KG1 (cell line): ENCODE results near the gene ELMO1.

ENCODE experiments used
- DNase-seq: peaks from one replicate; lab custom pipeline; 2025; lab: John Stamatoyannopoulos, UW

Gene ELMO1

DNA sequence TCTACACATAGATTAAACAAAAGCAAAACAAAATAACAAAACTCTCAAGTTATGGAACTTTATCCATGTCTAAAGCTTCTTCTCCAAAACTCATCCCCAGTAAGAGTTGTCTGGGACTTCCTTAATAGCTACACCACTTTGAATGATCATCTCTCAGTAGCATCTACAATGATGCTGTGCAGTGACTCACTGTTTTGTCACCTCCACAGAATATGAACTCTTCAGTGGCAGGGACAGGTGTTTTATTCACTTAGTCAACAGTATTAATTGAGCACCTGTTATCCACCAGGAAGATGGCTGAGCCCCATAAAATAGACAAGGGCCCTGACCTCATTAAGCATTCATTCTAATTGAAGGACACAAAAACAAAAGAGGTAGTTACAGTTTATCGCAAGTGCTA, 350.7 kb downstream of the ELMO1 start:
- no peak for DNase-seq

DNA sequence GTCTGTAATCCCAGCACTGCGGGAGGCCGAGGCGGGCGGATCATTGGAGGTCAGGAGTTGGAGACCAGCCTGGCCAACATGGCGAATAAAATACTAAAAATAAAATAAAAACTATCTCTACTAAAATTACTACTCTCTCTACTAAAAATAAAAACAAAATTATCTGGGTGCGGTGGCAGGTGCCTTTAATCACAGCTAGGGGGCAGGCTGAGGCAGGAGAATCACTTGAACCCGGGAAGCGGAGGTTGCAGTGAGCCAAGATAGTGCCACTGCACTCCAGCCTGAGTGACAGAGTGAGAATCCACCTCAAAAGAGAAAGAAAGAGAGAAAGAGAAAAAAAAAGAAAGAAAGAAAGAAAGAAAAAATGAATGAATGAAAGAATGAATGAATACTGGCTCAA, 351.4 kb downstream of the ELMO1 start:
- DNase-seq: no peak

DNA sequence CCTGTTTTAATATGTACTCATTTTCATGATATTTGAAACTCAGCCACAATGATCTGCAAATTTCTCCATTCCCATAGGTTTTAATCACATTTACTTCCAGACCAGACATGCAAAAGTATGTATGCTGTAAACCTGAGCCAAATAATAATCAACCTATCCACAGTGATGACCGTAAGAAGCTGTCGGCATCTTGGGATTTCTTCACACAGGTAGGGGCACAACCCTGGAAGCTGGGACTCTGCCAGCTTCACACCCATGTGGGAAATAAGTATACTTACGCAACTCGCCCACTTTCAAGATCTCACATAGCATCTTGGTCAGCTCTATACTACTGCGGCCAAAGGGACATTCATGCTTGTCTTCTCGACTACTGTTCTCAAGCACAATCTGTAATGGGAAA, 352.3 kb downstream of the ELMO1 start:
- no peak for DNase-seq

DNA sequence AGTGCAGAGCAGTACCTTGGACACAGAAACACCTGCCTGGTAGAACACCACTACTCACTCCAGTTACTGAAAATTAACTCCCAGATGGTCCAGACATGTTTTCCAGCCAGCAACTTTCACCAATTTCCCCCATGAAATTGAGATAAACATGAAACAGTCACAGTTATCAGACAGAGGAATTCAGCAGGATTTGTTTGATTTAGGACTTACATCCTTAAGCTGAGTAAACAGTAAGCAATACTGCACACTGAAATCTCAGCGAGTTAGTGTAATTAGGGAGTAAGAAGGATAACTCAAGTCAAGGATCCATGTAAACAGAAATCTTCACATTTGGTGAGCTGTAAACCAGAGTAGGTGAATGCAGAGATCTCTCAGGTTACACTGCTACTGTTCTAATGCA, 353.5 kb downstream of the ELMO1 start:
- no peak for DNase-seq

DNA sequence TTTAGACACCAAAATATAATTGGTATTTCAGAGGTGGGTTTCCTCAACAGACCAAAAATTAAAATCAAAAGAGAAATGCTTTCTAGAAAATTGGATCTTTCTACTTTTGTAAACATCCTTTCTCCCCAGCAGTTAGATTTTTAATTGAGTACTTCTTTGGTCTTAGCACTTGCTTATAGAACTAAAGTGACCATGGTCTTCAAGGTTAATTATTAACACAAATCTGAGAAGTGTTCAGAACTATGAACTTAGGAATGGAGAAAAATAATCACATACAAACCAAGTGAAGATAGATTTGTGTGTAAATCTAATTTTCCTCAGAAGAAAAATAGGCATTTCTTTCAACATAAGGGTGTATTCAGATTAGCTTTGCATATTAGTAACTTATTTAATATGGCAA, 355.4 kb downstream of the ELMO1 start:
- DNase-seq: no peak

DNA sequence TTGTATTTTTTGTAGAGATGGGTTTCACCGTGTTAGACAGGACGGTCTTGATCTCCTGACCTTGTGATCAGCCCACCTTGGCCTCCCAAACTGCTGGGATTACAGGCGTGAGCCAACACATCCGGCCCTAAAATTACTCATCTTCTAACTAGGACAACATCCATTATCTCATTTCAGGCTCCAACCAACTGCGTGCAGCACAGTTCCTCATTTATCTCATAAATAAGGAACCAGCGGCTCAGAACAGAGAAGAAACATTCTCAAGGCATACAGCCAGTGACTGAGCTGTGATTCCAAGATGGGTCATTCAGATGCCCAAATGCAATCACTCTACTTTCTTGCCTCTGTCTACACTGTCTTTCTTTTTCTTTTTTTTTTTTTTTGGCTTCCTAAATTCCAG, 356.1 kb downstream of the ELMO1 start:
- DNase-seq: no peak

DNA sequence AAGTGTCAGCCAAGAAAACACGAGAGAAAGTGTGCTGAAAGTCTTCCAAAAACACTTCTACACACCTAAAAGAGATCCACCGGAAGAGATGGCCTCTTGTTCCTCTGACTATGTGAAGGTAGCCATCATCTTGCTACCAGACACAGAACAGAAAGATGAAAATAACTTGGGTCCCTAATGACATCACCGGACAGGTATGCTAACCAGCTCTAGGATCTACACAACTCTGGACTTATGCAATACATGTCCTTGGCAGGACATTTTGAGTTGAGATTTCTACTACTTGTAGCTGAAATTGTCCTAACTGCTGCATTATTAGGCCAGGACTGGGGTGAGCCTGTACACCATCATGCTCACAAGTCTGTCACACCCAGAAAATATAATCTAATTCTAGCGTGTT, 358.7 kb downstream of the ELMO1 start:
- DNase-seq: no peak

DNA sequence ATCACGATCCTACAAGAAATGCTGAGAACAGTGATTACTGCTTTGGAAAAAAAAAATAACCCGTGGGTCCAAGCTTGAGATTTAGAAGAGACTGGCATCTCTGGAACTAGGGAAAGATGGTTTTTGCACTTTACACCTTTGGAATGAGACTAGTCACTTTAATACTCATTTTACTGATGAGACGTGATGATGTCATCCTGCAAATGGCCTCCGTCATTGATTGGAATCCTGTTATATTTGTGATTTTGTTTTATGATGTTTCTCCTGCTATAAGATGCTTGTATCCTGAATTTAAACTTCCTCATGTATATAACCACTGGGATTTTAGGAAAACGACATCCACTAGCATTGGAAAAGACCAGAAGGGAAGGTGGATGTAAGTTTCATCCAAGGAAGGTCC, 363.1 kb downstream of the ELMO1 start:
- DNase-seq: no peak

DNA sequence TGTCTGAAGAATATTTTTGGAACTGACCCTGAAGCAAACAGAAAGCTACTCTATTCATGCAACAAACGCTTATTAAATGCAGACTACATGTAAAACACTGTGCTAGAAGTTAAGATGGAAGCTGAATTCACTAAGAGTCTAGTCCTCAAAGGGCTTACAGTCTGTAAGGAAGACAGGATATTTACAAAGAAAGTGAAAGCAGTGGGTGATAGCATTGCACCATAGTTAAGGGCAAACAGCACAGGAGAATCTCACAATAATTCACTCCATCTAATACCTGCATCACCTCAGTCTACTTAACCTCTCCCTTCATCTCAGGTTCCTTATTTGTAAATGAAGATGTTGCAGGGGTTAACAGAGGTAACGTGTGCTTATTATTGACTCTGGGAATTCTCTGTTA, 364.4 kb downstream of the ELMO1 start:
- no peak for DNase-seq

DNA sequence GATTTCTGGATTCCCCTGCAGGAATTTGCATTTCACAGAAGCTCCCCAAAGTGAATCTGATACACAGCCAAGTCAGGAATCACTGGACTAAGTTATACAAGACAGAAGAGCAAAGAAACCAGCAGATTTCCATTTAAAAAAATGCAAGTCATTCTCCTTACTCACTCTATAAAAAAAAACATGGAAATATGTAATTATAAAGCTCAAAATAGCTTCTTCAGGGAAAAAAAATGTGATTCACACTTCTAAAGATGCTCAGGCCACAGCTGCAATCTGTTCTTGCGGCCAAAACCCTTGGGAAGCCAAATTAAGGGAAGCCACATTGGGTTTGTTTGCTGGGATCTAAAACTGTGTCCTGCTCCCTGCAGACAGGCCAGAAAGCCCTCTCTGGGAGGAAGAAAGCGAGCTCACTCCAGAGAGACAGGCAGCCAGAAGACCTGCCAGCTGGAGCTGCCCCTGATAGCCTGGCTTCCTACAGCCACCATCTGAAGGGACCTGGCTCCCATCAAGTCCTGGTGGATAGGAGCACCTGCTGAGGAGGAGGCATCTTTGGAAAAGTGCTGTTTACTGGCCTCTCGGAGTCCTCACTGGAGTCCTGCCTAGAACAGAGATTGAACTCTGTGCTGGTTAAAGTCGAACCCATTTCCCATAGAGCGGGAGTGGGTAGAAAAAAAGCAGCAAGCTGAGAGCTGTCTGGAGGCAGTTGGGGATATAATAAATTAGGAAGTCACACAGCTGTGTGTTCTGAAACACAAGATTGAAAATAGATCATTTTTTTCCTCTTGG, 365.2 kb downstream of the ELMO1 start:
- no peak for DNase-seq

DNA sequence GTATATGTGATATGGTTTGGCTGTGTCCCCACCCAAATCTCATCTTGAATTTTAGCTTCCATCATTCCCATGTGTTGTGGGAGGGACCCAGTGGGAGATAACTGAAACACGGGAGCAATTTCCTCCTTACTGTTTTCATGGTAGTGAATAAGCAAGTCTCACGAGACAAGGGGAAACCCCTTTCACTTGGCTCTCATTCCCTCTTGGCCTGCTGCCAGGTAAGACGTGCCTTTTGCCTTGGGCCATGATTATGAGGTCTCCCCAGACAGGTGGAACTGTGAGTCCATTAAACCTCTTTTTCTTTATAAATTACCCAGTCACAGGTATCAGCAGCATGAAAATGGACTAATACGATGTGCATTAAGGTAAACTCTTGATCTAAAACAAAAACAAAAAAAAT, 367.2 kb downstream of the ELMO1 start:
- DNase-seq: no peak

DNA sequence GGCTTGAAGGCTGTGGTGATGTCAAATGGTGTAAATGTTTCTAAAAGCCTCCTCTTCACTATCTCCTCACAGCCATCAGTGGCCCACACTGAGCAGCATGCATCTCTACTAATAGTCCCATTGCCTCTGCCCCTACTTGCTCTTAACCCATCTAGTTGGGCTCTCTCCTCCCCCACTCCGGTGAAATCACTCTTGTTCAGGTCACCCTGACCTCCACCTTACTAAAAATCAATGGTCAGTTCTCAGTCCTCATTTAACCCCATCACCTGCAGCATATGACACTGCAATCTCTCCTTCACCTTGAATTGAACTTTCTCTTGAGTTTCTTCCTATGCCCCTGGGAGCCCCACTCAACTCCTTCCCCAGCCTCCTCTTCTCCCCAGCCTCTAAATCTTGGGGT, 369.2 kb downstream of the ELMO1 start:
- no peak for DNase-seq

DNA sequence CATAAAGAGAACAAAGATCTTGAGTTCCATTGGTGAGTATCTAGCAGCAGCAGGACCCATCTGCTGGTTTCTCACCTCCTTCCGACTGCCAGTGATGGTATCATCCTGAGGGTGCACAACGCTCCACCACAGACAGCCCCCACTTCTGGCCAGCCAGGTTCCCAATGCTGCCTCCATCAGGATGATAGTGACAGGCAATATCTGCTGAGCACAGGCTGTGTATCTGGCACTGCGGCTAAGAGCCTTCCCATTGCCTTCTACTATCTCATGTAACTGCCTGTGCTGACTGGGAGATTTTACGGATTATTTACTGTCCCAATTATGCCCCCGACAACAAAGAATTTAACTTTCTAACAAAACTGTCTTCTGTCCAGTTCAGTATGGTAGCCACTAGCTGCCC, 372.0 kb downstream of the ELMO1 start:
- no peak for DNase-seq

DNA sequence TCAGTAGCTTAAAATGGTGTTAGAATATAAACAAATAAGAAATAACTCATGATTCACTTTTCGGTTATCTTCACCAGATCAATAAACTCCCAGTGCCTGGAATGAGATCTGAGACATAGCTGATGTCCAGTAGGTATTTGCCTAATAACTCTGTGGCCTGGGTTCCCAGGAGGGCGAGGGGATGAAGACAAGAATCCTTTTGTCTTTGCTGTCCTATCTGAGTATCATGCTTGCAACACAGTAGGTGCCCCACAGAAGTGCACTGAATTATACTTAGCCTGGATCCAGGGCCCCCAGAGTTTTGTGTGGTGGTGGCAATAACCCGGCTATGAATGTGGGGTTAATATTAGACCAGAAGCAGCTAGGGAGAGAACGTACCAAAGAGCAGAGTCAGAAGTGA, 374.3 kb downstream of the ELMO1 start:
- DNase-seq: no peak

DNA sequence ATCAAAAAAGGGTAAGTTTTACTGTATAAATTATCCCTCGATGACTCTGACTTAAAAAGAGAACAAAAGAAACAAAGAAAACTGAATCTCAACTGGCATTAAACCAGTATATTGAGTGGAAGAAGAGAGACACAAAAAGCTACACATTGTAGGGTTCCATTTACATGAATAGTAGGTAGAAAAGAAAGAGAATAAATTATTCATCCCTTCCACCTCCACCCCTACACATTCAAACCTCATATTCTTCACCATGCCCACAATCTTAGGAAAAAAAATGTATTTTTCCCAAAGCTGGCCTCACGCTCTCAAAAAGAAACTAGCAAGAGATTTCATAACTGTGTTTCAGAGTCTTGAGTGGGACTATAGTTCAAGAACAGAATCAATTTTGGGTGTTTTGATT, 377.5 kb downstream of the ELMO1 start:
- DNase-seq: no peak

DNA sequence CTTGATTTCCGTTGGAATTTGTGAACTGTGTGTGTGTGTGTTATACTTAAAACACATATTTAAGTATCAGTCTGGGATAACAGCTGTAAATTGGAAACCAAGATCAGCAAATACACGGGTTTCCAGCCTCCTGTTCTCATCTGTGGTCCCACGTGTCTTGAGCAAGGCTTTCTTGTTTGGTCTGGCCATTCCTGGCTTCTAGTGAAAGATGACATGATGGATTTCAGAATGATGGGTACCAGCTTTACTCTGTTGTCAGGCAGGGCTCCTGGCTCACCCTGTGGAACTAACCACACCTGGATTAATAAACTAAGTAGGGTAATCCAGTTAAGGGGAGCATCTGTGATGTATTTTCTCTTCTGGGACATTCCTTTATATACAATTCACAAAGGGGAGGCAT, 378.2 kb downstream of the ELMO1 start:
- DNase-seq: no peak

DNA sequence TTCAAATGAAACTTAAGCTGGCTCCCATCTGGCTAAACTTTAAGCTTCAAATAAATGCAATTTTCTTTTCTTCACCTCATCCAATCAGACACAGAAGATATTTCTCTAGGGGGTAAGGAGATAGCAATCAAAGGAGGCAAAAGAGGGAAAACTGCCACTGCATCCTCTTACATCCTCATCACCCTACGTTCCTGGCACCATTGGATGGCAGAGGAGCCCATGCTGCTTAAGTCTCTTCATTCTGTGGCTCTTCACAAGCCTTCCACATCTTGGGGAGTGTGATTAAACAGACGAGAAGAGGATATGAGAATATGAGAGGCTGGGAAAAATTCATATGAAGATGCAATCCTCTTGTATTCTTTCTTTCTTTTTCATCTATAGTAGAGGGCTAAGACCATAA, 378.6 kb downstream of the ELMO1 start:
- DNase-seq: no peak

DNA sequence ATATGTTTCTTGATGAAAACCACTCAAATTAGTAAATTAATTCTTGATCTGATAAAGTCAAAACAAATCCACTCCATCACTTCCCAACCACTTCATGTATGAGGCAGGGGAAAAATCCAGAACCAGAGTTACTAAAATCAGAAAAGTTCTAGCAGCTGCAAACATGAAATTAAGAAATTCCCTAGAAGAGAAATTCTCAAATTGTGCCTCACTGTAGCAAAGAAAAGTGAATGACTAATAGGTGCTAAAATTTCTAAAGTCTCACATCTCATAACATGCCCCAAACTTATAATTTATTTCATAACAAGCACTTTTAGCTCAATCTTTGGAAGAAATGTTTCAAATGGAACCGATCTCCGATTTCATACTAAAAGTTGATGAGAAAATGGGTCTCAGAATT, 379.3 kb downstream of the ELMO1 start:
- DNase-seq: no peak

DNA sequence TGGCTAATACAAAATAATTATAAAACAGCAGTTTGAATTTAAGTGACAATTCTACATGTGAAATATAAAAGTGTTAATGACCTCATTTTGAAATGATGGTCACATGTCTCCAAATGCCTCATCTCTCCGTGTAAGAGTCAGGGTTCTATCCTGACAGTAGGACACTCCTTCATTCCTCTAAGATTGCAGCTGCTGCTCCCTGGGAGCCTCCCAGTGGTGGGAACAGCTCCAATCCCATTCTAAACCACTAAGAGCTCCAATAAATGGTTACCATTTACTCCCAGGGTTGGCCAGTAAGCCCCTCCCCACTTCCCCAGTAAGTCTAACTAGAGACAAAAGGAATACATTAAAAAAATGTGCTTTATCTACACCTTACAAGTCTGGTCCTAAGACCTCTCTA, 379.8 kb downstream of the ELMO1 start:
- no peak for DNase-seq

DNA sequence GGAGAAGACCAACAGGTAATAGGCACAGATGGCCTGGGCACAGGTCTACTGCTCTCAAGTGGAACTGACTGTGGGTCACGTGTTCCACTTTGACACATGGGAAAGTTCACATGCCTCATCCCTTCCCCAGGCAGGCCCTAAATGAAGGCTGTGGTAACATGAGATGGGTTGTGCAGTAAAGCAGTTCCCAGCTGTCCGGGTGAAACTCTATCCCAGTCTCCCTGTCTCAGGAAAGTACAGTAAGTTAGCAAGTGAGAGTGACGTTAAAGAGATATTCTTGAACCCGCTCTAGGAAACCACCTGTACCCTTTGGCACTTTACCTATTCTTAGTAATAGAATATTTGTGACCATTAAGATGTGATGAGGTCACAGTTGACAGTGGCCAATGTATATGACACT, 380.6 kb downstream of the ELMO1 start:
- no peak for DNase-seq

DNA sequence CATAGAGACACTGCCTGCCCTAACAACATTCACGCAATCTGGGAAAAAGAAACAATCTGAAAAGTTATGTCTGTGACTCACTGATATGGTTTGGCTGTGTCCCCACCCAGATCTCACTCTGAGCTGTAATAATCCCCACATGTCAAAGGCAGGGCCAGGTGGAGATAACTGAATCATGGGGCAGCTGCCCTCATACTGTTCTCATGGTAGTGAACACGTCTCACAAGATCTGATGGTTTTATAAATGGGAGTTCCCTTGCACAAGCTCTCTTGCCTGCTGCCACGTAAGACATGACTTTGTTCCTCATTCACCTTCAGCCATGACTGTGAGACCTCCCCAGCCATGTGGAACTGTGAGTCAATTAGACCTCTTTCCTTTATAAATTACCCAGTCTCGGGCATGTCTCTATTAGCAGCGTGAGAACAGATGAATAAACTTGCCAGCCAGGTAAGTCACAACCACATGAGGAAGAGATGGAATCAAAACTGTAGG, 382.8 kb downstream of the ELMO1 start:
- no peak for DNase-seq

DNA sequence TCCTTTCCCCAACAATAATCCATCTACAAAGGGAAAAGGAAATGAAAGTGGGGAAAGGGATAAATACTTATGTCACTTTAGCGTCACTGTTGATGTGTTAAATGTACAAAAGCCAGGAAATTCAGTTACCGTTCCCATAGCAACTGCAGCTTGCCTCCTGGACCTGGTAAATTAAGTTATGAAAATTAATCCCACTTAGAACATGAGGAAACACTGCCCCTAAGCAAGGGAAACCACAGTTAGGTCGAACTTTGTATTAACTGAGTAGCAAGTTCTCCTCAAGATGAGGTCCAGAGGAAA, 386.2 kb downstream of the ELMO1 start:
- DNase-seq: no peak

DNA sequence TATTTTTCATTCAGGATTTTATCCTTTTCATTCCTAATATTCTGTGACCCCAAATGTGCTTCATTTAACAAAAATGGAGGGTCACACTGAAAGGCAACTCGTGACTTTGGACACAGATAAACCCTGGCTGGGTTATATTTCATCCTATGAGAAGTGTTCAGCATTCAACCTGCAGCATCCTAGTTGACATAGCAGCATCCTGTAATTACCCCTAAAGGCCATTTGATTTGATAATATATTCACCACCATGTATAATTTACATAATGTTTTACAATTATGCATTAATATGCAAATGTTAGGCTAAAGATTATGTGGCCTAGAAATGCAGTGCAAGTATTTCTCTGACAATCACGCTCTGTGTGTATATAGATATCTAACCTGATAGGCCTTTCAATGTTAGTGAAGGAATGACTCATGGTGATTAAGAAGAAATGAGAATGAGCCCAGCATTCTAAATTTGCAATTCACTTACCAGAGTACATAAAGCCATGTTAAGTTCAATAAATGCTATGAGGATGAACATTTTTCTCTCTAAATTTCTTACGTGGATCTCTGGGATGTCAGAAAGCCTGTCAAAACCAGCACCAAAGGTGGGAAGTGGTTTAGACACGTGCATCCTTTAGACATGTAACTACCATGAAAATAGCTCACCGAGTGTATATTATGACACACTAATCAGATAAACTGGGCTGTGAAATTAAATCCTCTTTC, 386.7 kb downstream of the ELMO1 start:
- DNase-seq: no peak
